Dedifferentiated amniotic fluid mesenchymal stem cell (primary cell): ENCODE data around the gene ARHGEF40.
A peak's percentile ranks its signal among the peaks of the same experiment; 100 is the strongest.
"Not testable (repeated sequence)": the region's sequence is repeated elsewhere in the genome, so short reads cannot be mapped to it uniquely, and the experiment has no call there.

Experiments
- DNase-seq: peaks from one replicate; pipeline ENCODE4 v3.0.0-alpha.2; 2016; ENCODE audit errors: extremely low spot score

The ARHGEF40 gene

DNA sequence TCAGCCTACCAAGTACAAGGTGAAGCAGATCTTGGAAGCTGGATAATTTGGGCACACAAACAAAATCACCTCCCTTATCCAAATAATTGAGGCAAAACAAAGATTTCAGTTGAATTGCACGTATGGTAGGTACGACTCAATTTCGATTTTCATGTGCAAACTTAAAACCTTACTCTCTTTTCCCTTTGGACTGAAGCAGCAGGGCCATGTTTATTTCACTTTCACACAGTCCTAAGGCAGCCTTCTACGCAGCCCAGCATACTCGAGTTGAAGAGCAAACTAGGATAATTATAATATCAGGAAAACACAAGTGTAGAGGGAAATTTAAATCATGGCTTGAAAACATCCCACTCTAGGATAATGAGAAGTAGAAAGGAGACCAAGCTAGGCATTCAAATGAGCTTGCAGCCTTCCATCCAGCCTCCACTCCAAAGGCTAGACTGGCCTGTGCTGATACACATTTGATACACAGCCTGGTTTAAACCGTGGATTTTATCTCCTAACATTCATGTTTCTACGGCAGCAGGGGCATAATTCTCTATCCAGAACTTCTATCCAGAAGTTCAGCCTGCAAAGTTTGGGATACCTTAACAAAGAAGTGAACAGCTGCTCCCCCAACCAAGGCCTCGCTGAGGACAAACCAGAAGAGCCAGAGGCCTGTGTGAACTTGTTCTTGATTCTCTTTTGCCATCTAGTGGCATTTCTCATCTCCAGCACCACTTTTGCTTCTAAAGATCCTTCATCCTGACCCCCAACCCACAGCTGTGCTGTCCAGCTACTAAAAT, 30.3 kb upstream of the ARHGEF40 start:
- DNase-seq, result peak; percentile 84

DNA sequence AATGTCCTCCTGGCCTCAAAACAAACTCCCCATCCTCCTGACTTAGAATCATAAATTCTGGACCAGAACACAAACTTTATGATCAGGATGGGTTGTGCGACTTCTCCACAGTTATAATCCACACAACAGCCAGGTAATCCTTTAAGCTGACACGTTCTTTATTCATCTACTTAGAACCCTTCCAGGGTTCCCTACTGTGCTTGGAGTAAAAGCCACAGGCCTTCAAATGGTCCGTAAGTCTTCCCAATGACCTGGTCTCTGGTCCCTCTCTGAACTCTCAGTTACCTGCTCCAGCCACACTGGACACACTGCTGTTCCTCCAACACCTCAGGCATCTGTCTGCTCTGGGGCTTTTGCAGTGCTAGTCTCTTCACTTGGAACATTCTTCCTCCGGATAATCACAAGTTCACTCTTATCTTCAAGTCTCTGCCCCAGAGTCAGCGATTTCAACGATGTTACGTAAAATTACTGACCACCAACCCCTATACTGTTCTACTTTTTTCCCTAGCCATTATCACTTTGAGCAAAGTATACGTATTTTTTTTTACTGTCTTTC, 29.7 kb upstream of the ARHGEF40 start:
- no peak for DNase-seq

DNA sequence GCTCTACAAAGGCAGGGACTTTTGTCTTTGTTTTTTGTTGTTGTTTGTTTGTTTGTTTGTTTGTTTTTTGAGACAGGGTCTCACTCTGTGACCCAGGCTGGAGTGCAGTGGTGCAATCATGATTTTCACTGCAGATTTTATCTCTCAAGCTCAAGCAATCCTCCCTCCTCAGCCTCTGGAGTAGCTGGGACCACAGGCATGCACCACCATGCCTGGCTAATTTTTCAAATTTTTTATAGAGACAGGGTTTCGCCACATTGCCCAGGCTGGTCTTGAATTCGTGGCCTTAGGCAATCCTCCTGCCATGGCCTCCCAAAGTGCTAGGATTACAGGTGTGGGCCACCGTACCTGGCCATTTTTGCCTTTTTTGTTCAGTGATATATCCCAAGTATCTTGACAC, 29.2 kb upstream of the ARHGEF40 start:
- DNase-seq, result not testable (repeated sequence)

DNA sequence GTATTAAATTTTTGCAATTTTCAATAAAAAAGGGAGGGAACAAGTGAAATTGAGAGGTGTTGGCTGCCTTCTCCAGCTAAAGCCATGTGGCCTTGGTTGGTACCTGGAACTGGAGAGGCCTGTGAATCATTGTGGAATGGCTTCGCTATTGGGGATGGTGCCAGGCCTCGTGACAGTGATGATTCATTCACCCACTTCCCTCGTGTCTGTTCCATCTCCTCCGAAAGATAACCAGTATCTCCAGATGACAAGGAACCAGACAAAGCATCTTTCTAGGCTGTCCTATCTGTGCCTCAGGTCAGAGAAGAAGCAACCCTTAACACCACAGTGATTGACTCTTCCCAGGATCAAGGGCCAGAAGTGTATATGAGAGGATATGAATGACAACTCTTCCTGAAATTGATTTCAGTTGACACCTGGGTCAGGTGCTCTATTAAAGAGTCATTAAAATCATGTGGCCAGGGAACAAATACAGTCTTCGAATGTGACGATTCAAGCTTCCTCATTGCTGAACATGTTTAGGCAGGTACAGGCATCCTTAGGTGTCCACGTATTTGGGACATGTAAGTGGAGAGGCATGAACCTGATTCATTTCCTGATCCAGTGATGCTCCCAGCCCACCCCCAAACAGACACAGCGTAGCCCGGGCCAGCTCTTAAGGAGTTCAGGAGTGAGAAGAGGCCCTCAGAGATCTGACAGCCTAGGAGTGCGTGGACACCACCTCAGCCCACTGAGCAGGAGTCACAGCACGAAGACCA, 28.2 kb upstream of the ARHGEF40 start, which contains the start of gene RNASE7:
RNASE7 (plus strand) TSS at position 687 of the 758 bp plus-strand sequence. CDS start 631 bp downstream, outside the sequence.
- DNase-seq, result no peak

DNA sequence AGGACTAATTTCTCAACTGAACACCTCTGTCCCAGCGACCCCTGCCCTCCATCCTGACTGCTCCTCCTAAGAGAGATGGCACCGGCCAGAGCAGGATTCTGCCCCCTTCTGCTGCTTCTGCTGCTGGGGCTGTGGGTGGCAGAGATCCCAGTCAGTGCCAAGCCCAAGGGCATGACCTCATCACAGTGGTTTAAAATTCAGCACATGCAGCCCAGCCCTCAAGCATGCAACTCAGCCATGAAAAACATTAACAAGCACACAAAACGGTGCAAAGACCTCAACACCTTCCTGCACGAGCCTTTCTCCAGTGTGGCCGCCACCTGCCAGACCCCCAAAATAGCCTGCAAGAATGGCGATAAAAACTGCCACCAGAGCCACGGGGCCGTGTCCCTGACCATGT, 27.2 kb upstream of the ARHGEF40 start:
- no peak for DNase-seq

DNA sequence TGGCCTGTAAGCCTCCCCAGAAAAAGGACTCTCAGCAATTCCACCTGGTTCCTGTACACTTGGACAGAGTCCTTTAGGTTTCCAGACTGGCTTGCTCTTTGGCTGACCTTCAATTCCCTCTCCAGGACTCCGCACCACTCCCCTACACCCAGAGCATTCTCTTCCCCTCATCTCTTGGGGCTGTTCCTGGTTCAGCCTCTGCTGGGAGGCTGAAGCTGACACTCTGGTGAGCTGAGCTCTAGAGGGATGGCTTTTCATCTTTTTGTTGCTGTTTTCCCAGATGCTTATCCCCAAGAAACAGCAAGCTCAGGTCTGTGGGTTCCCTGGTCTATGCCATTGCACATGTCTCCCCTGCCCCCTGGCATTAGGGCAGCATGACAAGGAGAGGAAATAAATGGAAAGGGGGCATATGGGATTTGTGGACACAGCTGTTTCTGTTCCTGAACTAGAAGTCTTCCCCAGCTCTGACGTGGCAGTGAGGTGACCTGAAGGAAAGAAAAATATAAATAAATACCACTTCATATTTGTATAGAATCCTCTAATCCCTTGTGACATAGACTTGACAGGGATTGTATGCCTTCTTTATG, 26.6 kb upstream of the ARHGEF40 start:
- DNase-seq, result no peak

DNA sequence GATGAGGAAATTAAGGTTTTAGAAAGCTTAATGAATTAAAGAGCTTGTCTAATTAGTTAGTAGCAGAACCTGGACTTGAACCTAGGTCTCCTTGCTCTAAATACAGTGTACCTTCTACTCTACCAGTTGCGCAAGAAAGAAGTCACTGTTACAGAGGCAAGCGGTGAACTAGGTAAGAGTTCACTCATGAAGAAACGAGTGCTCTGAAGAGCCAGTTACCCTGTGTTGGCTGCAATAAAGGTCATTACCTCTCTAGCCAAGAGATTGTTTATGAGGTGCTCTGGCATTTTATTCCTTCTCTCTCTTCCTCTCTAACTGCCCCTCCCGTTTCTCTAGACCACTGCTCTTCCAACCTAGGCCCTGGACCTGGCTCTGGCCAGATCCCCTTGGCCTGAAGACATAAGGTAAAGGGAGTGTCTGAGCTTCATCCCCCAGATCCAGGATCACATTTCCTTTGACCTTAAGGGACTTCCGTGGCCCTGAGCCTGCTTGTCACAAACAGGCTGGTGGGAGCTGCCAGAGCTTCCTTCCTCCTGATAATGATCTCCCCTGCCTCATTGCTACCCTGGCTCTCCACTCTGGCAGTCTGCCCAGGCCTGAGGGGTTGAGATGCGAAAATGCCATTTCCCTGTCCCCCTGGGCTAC, 26.0 kb upstream of the ARHGEF40 start:
- no peak for DNase-seq

DNA sequence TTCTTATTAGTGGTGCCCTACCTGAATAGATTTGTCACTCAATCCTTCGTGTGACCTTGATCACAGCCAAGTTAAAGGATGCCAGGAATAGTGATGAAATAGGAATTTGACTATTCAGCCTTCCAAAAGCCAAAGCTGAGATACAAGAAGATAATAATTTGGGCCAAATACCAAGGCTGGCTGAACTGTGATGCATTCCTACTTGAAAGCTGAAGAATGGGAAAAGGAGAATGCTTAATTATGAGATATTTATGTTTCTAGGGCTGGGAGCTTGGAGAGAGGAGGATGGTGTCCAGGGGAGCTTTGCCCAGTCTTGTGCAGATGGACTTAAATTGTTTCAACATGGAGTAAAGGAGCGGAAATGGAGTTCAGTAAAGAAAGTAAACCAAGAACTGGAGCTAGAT, 22.7 kb upstream of the ARHGEF40 start:
- no peak for DNase-seq

GRCh38 chr14:21048638-21049037, 21.5 kb upstream of the ARHGEF40 start:
- DNase-seq, result no peak

GRCh38 chr14:21049271-21049673, 20.8 kb upstream of the ARHGEF40 start:
- no peak for DNase-seq

DNA sequence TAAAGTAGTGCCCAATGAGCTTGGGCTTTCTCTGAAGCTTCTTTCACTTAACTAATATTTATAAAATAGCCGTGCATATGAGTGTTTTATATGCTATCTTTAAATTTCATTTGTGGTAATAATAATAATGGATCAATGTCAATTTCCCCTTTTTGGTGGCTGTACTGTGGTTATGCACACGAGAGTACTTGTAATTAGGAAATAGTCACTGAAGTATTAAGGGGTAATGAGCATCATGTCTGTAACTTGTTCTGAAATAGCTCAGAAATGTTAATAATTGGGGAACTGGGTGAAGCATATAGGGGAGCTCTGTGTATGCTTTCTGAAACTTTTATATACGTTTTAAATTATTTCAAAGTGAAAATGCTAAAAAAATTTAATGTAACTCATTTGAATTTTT, 19.5 kb upstream of the ARHGEF40 start:
- no peak for DNase-seq

- no peak for DNase-seq
Observed at GRCh38 chr14:21053184-21054122, 16.7 kb upstream of the ARHGEF40 start.

DNA sequence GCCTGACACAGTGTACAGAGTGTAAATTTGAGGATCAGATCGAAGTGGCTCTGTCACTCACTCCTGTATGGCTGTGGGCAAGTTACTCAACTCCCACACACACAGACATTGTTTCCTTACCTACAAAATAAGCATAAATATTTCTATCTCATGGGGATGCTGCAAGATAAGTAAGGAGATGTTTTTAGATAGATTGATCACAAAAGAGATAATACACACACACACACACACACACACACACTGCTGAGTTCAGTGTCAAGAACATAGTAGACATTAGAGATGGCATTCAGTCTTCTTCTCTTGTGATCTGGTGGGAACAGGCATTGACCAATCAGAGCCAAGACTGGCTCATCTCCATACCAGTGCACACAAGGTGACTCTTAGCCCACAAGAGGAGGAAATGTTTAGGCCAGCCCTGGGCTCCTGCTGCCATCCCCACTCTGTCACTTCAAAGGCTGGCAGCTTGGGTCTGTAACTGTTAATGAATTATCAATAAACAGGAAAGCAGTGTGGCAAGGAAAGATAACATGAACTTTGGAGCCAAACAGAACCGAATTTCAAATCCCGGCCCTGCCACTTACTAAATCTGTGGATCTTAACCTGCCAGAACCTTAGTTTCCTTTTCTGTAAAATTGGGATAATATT, 15.9 kb upstream of the ARHGEF40 start:
- DNase-seq, result no peak

DNA sequence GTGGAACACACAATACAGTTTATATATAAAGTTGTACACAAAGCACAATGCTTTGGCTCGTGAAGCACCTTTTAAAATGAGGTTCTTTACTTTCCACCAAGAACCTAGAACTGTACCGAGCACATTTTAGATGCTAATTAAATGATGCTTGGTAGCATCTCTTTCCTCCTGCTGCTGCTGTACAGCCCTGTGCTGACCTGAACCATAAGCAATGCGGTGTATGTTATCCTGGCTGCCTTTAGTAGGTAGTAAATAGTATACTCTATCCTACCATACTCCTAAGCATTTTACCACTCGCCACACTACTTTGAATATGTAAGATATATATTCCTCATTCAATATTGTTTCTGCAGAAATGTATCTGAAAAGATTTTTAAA, 15.3 kb upstream of the ARHGEF40 start:
- no peak for DNase-seq

GRCh38 chr14:21055432-21056117, 14.5 kb upstream of the ARHGEF40 start:
- DNase-seq, result no peak

GRCh38 chr14:21056520-21057163, 13.5 kb upstream of the ARHGEF40 start:
- DNase-seq, result no peak

DNA sequence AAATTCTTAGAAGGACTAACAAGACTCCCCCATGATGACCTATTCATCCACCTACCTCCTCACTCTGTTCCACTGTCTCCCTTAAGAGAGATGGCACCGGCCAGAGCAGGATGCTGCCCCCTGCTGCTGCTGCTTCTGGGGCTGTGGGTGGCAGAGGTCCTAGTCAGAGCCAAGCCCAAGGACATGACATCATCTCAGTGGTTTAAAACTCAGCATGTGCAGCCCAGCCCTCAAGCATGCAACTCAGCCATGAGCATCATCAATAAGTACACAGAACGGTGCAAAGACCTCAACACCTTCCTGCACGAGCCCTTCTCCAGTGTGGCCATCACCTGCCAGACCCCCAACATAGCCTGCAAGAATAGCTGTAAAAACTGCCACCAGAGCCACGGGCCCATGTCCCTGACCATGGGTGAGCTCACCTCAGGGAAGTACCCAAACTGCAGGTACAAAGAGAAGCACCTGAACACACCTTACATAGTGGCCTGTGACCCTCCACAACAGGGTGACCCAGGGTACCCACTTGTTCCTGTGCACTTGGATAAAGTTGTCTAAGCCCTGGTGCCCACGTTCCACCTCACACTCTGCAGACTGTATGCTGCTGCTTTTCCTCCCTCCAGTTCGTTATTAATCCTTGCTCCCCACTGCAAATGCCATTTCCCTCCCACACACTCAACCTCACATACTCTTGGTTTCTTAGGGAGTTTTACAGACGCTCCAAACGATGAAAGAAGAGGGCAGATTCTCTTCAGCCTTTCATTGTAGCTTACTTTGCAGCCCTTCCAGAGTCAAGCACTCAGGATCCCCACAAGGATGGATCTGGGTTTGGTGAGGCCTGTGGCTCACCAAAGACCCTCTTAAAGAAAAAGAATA, 12.1 kb upstream of the ARHGEF40 start, which contains the start of gene RNASE8:
RNASE8 (plus strand) TSS at position 20 of the 873 bp plus-strand sequence; CDS start at position 91, 71 bp downstream.
- DNase-seq, result no peak

DNA sequence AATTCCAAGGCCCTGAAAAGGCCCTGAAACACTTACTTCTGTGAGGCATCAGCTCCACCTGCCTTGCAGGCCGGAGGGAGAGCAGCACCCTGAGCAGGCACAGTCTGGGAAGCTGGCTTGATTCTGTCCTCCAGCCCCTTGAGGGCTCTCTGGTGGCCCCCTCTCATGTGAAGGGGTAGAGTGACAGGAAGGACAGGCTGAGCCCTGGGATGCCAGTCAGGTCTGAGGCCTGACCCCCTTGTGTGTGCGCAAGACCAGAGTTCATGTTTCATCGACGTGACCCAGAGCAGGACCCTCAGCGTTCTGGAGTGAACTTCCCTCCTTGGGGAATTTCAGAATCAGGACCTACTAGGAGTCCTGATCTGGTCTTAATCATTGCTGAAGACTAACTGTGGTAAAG, 11.2 kb upstream of the ARHGEF40 start:
- no peak for DNase-seq
